Adipocyte (in vitro differentiated cells): ENCODE measurements around the gene RCBTB2.

Experiments
- DNase-seq: peaks from one replicate; pipeline ENCODE4 v3.0.0-alpha.2; 2015; ENCODE audit warnings: low read depth
- H3K27me3 ChIP-seq: replicated peaks from 2 replicates; pipeline ENCODE4 v1.7.0; 2013; ENCODE audit warnings: mild to moderate bottlenecking, low read length, moderate library complexity; ENCODE audit not compliant: control insufficient read depth, insufficient read depth
- H3K36me3 ChIP-seq: 2 replicates; pipeline ENCODE4 v1.7.0; 2013; ENCODE audit warnings: low read length, mild to moderate bottlenecking, moderate library complexity; ENCODE audit not compliant: control insufficient read depth, insufficient read depth, severe bottlenecking
- H3K4me1 ChIP-seq: 2 replicates; pipeline ENCODE4 v1.7.0; 2013; ENCODE audit warnings: mild to moderate bottlenecking, low read length, moderate library complexity; ENCODE audit not compliant: control insufficient read depth, insufficient read depth
- H3K4me3 ChIP-seq: 2 replicates; pipeline ENCODE4 v1.7.0; 2013; ENCODE audit warnings: mild to moderate bottlenecking, low read length, moderate library complexity
- H3K9ac ChIP-seq: 2 replicates; pipeline ENCODE4 v1.7.0; 2013; ENCODE audit warnings: mild to moderate bottlenecking, low read length, moderate library complexity
- H3K9me3 ChIP-seq: 2 replicates; pipeline ENCODE4 v1.7.0; 2013; ENCODE audit warnings: mild to moderate bottlenecking, low read length, moderate library complexity; ENCODE audit not compliant: control insufficient read depth

RCBTB2 gene

GRCh38 chr13:48518083-48518482 is 14.8 kb downstream of the RCBTB2 start:
- H3K4me1 ChIP-seq, result peaks cover 14% of the 10 kb centered on the region
- H3K27me3 ChIP-seq, result no peaks in the 10 kb centered on the region

DNA sequence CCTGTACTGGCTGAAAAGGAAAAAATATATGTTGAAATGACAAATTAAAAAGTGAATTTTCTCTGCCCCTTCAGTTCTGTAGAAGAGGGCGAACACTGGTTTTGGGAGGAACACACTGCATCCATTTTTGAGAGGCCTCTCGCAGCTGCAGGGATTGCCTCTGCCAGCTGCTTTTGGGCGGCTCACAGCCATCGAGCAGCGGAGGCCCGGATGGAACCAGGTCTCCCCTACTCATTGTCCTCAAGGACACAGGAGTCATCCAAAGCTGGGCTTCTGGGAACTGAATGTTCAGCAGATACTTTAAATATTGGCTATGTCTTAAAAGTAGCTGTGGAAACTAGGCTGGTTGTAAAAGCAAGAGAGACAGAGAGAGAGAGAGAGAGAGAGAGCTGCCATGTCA is 17.1 kb downstream of the RCBTB2 start:
- Histone ChIP-seq H3K4me3 (no peak overlapping the region), H3K4me1 (peaks cover 14% of the 10 kb centered on the region), H3K36me3 (peaks cover 5% of the 10 kb centered on the region), H3K9ac (no peak overlapping the region), H3K9me3 (no peaks in the 10 kb centered on the region), H3K27me3 (no peaks in the 10 kb centered on the region)
- DNase-seq, result no peak

More at GRCh38 chr13:48518083-48518482, 14.8 kb downstream of the RCBTB2 start:
- no peak overlapping the region for H3K9ac ChIP-seq
- H3K36me3 ChIP-seq, result no peaks in the 10 kb centered on the region
- no peaks in the 10 kb centered on the region for H3K9me3 ChIP-seq
- no peak for DNase-seq
- H3K4me3 ChIP-seq, result no peak overlapping the region

DNA sequence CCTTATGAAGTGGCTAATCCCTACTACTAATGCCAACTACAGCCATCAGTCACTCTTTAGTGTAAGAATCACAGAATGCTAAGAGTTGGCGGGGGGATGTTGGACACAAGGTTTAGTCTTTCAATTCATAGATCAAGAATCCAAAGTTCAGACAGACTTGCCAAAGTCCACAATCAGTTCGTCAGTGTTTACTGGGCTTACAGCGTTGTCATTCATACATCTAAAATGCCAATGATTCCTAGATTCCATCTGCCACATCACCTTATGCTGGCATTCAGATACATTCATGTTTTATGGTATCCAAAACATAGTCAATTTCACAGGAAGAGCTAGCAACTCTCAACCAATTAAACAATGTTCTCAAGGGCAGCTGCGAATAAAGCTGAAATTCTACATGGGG is 18.1 kb downstream of the RCBTB2 start:
- Histone ChIP-seq H3K36me3 (peaks cover 5% of the 10 kb centered on the region), H3K27me3 (no peaks in the 10 kb centered on the region), H3K4me3 (no peak overlapping the region), H3K9me3 (no peaks in the 10 kb centered on the region), H3K4me1 (peaks cover 11% of the 10 kb centered on the region), H3K9ac (no peak overlapping the region)
- no peak for DNase-seq

DNA sequence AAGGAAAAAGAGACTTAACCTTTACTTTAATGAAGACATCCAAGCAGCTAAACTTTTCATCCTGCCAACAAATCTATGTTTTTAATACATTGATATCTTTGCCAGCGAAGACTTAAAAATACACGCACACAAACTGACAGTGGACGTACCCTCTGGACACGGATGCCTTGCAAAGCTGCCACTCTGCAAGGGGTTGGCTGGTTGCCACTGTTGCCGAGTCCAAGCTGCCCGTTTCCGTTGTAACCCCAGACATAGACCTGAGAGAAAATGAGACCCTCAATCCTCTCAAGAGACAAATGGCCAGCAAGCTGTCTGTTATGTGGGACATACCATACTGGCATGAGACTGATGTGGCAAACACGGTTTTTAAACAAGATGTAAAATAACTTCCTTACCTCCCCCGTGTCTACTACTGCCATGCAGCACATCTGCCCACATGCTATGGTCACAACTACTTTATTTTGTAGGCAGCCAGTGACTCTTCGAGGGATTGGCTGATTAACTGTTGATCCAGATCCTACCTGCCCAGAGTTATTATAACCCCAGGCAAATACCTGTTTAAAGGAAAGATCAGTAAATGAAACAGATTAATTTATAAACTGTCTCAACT is 21.2 kb downstream of the RCBTB2 start:
- Histone ChIP-seq H3K9ac (no peak overlapping the region), H3K9me3 (no peaks in the 10 kb centered on the region), H3K36me3 (peaks cover 5% of the 10 kb centered on the region), H3K27me3 (no peaks in the 10 kb centered on the region), H3K4me3 (no peak overlapping the region), H3K4me1 (peaks cover 4% of the 10 kb centered on the region)
- no peak for DNase-seq

DNA sequence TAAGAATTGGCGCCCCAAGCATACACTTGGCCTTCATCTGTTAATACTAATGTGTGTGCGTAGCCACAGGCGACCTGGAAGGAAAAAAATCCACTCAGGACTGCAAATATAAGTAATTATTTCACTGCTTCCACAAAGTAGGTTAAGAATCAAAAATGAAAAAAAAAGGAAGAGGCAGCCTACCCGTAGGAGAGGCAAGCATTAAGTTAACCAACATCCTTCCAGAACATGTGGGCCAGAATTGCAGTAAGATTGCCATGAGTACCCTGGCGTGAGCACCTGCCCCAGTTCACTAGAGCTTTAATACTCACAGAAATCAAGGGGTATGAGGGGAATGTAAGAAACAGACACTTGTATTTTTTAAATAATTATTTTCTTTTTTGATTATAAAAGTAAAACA is 22.2 kb downstream of the RCBTB2 start:
- no peaks in the 10 kb centered on the region for H3K27me3 ChIP-seq
- no peak overlapping the region for H3K4me3 ChIP-seq
- H3K9ac ChIP-seq, result no peak overlapping the region
- DNase-seq, result no peak
- peaks cover 5% of the 10 kb centered on the region for H3K36me3 ChIP-seq
- H3K4me1 ChIP-seq, result peaks cover 4% of the 10 kb centered on the region
- no peaks in the 10 kb centered on the region for H3K9me3 ChIP-seq

DNA sequence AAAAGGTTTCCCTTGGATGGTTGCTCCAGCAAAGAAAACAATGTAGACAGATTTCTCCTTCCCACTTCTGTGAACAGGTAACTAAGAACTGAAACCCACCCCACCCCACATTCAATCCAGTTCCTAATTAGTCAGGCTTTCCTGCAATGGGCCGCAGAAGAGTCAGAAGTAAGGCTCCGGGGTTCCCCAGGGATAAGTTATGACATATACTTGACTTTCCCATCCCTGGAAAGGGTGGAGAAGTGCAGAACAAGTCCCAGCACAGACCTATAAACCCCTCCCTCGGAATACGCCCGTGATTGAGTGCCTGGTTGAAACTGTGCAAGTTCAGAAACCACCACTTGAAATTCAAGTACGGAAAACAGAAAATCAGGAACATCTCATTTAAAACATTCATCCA is 24.9 kb downstream of the RCBTB2 start:
- no peak overlapping the region for H3K4me3 ChIP-seq
- no peak overlapping the region for H3K9ac ChIP-seq
- H3K27me3 ChIP-seq, result no peaks in the 10 kb centered on the region
- no peak for DNase-seq
- peaks cover 8% of the 10 kb centered on the region for H3K4me1 ChIP-seq
- H3K36me3 ChIP-seq, result peaks cover 5% of the 10 kb centered on the region
- no peaks in the 10 kb centered on the region for H3K9me3 ChIP-seq

- Histone ChIP-seq H3K9ac (no peak overlapping the region), H3K9me3 (no peaks in the 10 kb centered on the region), H3K4me3 (no peak overlapping the region), H3K36me3 (peaks cover 5% of the 10 kb centered on the region), H3K27me3 (no peaks in the 10 kb centered on the region), H3K4me1 (peaks cover 8% of the 10 kb centered on the region)
- no peak for DNase-seq
These were observed 25.9 kb downstream of the RCBTB2 start for GRCh38 chr13:48507021-48507420.

DNA sequence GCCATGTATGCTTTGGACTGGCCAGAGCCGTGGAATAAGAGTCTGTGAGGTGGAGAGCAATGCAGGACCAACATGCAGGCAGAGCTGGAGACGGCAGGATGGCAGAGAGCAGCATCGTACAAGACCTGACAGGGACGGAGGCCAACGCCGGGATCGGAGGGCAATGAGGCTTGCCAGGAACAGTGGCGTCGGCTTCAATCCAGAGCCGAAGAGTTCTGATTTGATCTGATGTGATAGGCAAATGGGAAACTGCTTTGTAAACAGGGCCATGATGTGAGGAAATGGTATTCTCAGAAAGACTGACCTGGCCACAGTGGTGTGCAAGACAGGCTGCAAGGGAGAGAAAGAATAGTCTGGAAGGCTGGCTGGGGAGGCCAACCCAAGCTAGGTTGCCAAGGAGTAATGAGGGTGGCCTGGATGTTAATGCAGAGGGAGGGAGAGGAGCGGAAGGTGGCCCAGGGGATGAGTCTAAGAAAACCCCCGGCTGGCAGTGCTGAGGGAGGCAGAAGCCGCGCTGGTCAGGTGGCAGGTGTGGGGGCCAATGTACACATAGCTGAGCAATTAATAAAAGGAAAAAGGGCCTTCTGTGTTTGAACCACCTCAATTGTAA is 26.7 kb downstream of the RCBTB2 start:
- Histone ChIP-seq H3K4me3 (no peak overlapping the region), H3K4me1 (peaks cover 9% of the 10 kb centered on the region), H3K36me3 (no peaks in the 10 kb centered on the region), H3K27me3 (no peaks in the 10 kb centered on the region), H3K9me3 (no peaks in the 10 kb centered on the region), H3K9ac (no peak overlapping the region)
- DNase-seq, result no peak

GRCh38 chr13:48505597-48506091 is 27.2 kb downstream of the RCBTB2 start:
- H3K27me3 ChIP-seq, result no peaks in the 10 kb centered on the region
- H3K9ac ChIP-seq, result no peak overlapping the region
- no peaks in the 10 kb centered on the region for H3K9me3 ChIP-seq
- H3K36me3 ChIP-seq, result no peaks in the 10 kb centered on the region
- DNase-seq, result peak; percentile 90
- peaks cover 14% of the 10 kb centered on the region for H3K4me1 ChIP-seq
- no peak overlapping the region for H3K4me3 ChIP-seq

DNA sequence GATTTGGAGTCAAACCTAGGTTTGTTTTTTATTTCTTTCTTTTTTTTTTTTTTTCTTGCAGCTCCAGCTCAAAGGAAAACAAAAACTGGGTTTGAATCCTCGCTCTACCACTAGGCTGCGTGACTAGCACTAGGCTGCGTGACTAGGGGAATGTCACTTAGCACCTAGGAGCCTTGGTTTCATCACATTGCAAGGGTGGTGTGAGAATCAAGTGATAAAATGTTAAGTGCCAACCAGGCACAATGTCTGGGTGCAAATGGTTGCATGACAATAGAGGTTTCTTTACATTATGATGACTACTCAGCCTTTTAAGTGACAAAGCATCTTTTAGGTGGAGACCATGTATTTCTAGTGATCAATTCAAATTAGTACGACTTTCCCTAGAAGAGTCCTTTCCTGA is 27.9 kb downstream of the RCBTB2 start:
- Histone ChIP-seq H3K4me3 (no peak overlapping the region), H3K9ac (no peak overlapping the region), H3K9me3 (no peaks in the 10 kb centered on the region), H3K36me3 (no peaks in the 10 kb centered on the region), H3K27me3 (no peaks in the 10 kb centered on the region), H3K4me1 (peaks cover 18% of the 10 kb centered on the region)
- DNase-seq, result no peak

DNA sequence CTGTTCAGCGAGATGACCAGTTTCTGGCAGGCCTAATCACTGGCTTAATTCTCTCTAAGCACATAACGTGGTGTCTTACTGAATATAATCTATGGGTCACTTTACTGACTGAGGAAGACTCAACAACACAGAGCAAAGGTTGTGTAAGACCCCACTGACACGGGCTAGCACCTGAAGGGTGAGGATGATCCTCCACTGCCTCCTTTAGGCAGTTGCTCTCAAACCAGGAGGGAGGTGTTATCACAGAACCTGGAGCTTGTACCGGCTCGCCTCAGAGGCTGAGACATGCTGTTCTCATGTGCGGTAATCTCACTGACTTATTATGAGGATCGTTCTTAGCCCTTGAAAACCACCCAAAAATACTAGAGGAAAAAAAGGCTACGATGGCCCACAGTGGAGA is 28.3 kb downstream of the RCBTB2 start:
- H3K4me3 ChIP-seq, result no peak overlapping the region
- no peak overlapping the region for H3K9ac ChIP-seq
- DNase-seq, result no peak
- H3K36me3 ChIP-seq, result no peaks in the 10 kb centered on the region
- peaks cover 19% of the 10 kb centered on the region for H3K4me1 ChIP-seq
- H3K27me3 ChIP-seq, result no peaks in the 10 kb centered on the region
- no peaks in the 10 kb centered on the region for H3K9me3 ChIP-seq
